ENCODE results near the gene TNFAIP8L2. TPM values are rescaled to one million over a fixed set of nuclear protein-coding genes. Genes with fewer than 3 reads are reported as not detected.

Gene TNFAIP8L2
- total and polyA plus RNA-seq, 2 of the 8 experiments (the other 6 are each of a cell fraction or from before 2014, with no cell fraction given) = not detected

GRCh38 chr1:151146412-151147131 lies 9.9 kb upstream of the TNFAIP8L2 start, which contains the start of gene SEMA6C (continued):
- TF ChIP-seq ATF3 (IDR thresholded peaks at IDR 0.05; ENCODE audit: insufficient read depth, low read depth, low read length) = no peak
- no peak for TF ChIP-seq CHD7 (IDR thresholded peaks at IDR 0.05; ENCODE audit: insufficient replicate concordance, low read length)
- TF ChIP-seq RNF2 (IDR thresholded peaks at IDR 0.05; ENCODE audit: borderline replicate concordance, low read depth, low read length, missing control alignments, poor library complexity, severe bottlenecking) = no peak
- TF ChIP-seq SUZ12 (IDR thresholded peaks at IDR 0.05; ENCODE audit: low read length) = no peak
- TF ChIP-seq GTF2F1 (IDR thresholded peaks at IDR 0.05; ENCODE audit: borderline replicate concordance, low read depth, low read length) = no peak
- no peak for TF ChIP-seq CHD1 (IDR thresholded peaks at IDR 0.05; ENCODE audit: low read depth, low read length)
- no peak for TF ChIP-seq ZNF274 (IDR thresholded peaks at IDR 0.05; ENCODE audit: borderline replicate concordance, extremely low read depth, low read length)
- 0 out of 4 replicates have a peak, but pooled peaks have one; percentile 57 to 60 for TF ChIP-seq SIN3A (conservative IDR thresholded peaks at IDR 0.05 in 1 of 2, IDR thresholded peaks at IDR 0.05 in 1 of 2; ENCODE audit: low read depth in 1 of 2, low read length in 2 of 2)

Data from H1 (cell line).